ENCODE measurements around the gene EFCAB10. TPM values are rescaled to one million over a fixed set of nuclear protein-coding genes. Genes with fewer than 3 reads are reported as not detected.

Gene EFCAB10
- total and polyA plus RNA-seq, 2 of the 13 experiments (the other 11 are each of a cell fraction or from before 2014, with no cell fraction given): 0.40 TPM; not detected in 1

GRCh38 chr7:105580022-105580740, 1.1 kb downstream of the EFCAB10 start (continued):
- TF ChIP-seq ZNF749 (CRISPR knock-in tag; IDR thresholded peaks at IDR 0.05; ENCODE audit: borderline replicate concordance): no peak
- no peak for TF ChIP-seq ZNF597 (CRISPR knock-in tag; IDR thresholded peaks at IDR 0.05)

DNA sequence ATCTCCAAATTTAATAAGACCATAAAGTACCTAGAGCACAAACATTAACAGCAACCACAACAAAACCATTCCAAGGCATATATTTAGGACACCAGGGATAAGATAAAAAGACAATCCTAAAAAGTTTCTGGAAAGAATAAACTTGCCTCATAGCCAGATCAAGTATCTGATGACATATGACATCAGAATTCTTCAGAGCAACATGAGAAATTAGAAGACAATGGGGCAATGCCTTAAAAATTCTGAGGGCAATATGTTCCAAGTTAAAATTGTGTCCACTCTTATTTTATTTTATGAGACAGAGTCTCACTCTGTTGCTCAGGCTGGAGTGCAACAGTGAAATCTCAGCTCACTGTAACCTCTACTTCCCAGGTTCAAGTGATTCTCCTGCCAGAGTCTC, 2.8 kb downstream of the EFCAB10 start:
- BruUV-seq (replicated peaks): no TSS peak
- ATAC-seq (no peak), FAIRE-seq (no peak), DNase-seq (ENCODE audit: low spot score) (no peak)
- Histone ChIP-seq H3K27ac (ENCODE audit: extremely low read length, insufficient read depth, low read length) (no peak overlapping the region), H3K9ac (ENCODE audit: insufficient read depth, low read depth, low read length) (no peak overlapping the region), H3K9me3 (ENCODE audit: low read length) (no peaks in the 10 kb centered on the region), H3K4me1 (ENCODE audit: insufficient read depth, low read length) (0 out of 2 replicates have a peak, but pooled peaks cover 9% of the 10 kb centered on the region), H3K4me3 (replicated peaks in 1 of 3; ENCODE audit: insufficient read depth in 1 of 3, low read depth in 2 of 3, low read length in 3 of 3) (no peak overlapping the region), H4K20me1 (ENCODE audit: insufficient read depth, low read length) (no peaks in the 10 kb centered on the region), H3K27me3 (ENCODE audit: control insufficient read depth in 1 of 2, insufficient read depth in 2 of 2, low read length in 2 of 2) (no peaks in the 10 kb centered on the region), H3K36me3 (replicated peaks in 1 of 2; ENCODE audit: control insufficient read depth in 1 of 2, insufficient read depth in 2 of 2, low read length in 2 of 2) (no peaks in the 10 kb centered on the region), H2AFZ (ENCODE audit: low read length) (no peak overlapping the region), H3K4me2 (ENCODE audit: low read depth, low read length) (no peak overlapping the region), H3K79me2 (ENCODE audit: insufficient read depth, low read length) (no peaks in the 10 kb centered on the region)
- intact Hi-C loops (cut with micrococcal nuclease; ENCODE audit: unreplicated experiment): no loop called here
- POLR2A ChIA-PET: no interaction called here
- in situ Hi-C loops (cut with HindIII; ENCODE audit: extremely low pct_ligation_motif_present, low pct_unique_long_range_greater_than_20kb): no loop called here
- TF ChIP-seq ZNF331 (CRISPR knock-in tag; IDR thresholded peaks at IDR 0.05) (no peak), NR2F2 (IDR thresholded peaks at IDR 0.05; ENCODE audit: borderline replicate concordance, low read depth) (no peak), HNRNPUL1 (IDR thresholded peaks at IDR 0.05; ENCODE audit: low read depth, low read length) (no peak), ZFP37 (CRISPR knock-in tag; IDR thresholded peaks at IDR 0.05; ENCODE audit: borderline replicate concordance) (no peak), DZIP1 (CRISPR knock-in tag; IDR thresholded peaks at IDR 0.05) (no peak), ZNF33B (CRISPR knock-in tag; IDR thresholded peaks at IDR 0.05) (no peak)
- CTCF ChIA-PET (ENCODE audit: low intra/inter-chr PET ratio, low total read pairs): no interaction called here
